ENCODE measurements around the gene HRK. TPM values are rescaled to one million over a fixed set of nuclear protein-coding genes. Genes with fewer than 3 reads are reported as not detected.

The HRK gene
- polyA plus RNA-seq, 3 donors: 0.15 TPM; not detected in 2

GRCh38 chr12:116880817-116881324, 370 bp downstream of the HRK start:
- peaks cover 75 to 86% (median 81%) of the 10 kb centered on the region in 3 donors for H3K27me3 Mint-ChIP-seq (ENCODE audit: low read depth in 3 of 3)
- intact Hi-C loops (cut with micrococcal nuclease): no loop called here
- H3K4me2 ChIP-seq (replicated peaks; ENCODE audit: extremely low read depth, low read length, poor library complexity, severe bottlenecking): peak overlapping the region; percentile 39

GRCh38 chr12:116880213-116880816, 926 bp downstream of the HRK start:
- intact Hi-C loops (cut with micrococcal nuclease): no loop called here
- no peak for DNase-seq
- peaks cover 0 to 24% (median 9%) of the 10 kb centered on the region in 7 donors for H3K9me3 Mint-ChIP-seq
- H3K27ac Mint-ChIP-seq: no peak overlapping the region
- Histone ChIP-seq H3K27ac (ENCODE audit: low read depth in 1 of 2, low read length in 2 of 2) (no peak overlapping the region), H3K79me2 (ENCODE audit: insufficient read depth, low read length) (no peaks in the 10 kb centered on the region), H3K4me1 (ENCODE audit: control insufficient read depth in 1 of 2, insufficient read depth in 2 of 2, low read length in 2 of 2) (peaks cover 0 to 38% of the 10 kb centered on the region in 2 donors), H3K4me3 (replicated peaks in 1 of 3; ENCODE audit: low read depth in 2 of 3, low read length in 3 of 3) (peak overlapping the region in 1 of 3 experiments; percentile 14), H3K4me2 (replicated peaks; ENCODE audit: extremely low read depth, low read length, poor library complexity, severe bottlenecking) (peak overlapping the region; percentile 39), H3K36me3 (replicated peaks in 1 of 2; ENCODE audit: control insufficient read depth in 1 of 2, insufficient read depth in 2 of 2, low read length in 2 of 2) (no peaks in the 10 kb centered on the region), H3K9ac (ENCODE audit: insufficient read depth, low read length, poor library complexity, severe bottlenecking) (no peak overlapping the region), H3K9me3 (replicated peaks in 1 of 2; ENCODE audit: control insufficient read depth in 1 of 2, insufficient read depth in 1 of 2, low read length in 2 of 2) (peaks cover 3 to 31% of the 10 kb centered on the region in 2 donors), H4K20me1 (ENCODE audit: insufficient read depth, low read length) (no peaks in the 10 kb centered on the region), H2AFZ (ENCODE audit: insufficient read depth, low read depth, low read length, poor library complexity, severe bottlenecking) (no peak overlapping the region), H3K27me3 (ENCODE audit: control insufficient read depth in 2 of 2, insufficient read depth in 2 of 2, low read length in 2 of 2) (peaks cover 67 to 84% of the 10 kb centered on the region in 2 donors)
- peaks cover 81 to 92% (median 86%) of the 10 kb centered on the region in 3 donors for H3K27me3 Mint-ChIP-seq (ENCODE audit: low read depth in 3 of 3)
- 4% methylated on average over 11 of the region's 21 CpGs for WGBS (ENCODE audit: insufficient coverage)
- H3K4me3 Mint-ChIP-seq: peak overlapping the region; percentile 17 to 90
- TF ChIP-seq, protein P1, sequence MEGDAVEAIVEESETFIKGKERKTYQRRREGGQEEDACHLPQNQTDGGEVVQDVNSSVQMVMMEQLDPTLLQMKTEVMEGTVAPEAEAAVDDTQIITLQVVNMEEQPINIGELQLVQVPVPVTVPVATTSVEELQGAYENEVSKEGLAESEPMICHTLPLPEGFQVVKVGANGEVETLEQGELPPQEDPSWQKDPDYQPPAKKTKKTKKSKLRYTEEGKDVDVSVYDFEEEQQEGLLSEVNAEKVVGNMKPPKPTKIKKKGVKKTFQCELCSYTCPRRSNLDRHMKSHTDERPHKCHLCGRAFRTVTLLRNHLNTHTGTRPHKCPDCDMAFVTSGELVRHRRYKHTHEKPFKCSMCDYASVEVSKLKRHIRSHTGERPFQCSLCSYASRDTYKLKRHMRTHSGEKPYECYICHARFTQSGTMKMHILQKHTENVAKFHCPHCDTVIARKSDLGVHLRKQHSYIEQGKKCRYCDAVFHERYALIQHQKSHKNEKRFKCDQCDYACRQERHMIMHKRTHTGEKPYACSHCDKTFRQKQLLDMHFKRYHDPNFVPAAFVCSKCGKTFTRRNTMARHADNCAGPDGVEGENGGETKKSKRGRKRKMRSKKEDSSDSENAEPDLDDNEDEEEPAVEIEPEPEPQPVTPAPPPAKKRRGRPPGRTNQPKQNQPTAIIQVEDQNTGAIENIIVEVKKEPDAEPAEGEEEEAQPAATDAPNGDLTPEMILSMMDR (IDR thresholded peaks at IDR 0.05): no peak
- peaks cover 0 to 7% of the 10 kb centered on the region in 2 donors for H3K36me3 Mint-ChIP-seq
- peaks cover 18% of the 10 kb centered on the region for H3K4me1 Mint-ChIP-seq

More at GRCh38 chr12:116880817-116881324, 370 bp downstream of the HRK start:
- Histone ChIP-seq H3K4me3 (replicated peaks in 1 of 3; ENCODE audit: low read depth in 2 of 3, low read length in 3 of 3) (peak overlapping the region in 1 of 3 experiments; percentile 14), H3K4me1 (ENCODE audit: control insufficient read depth in 1 of 2, insufficient read depth in 2 of 2, low read length in 2 of 2) (peaks cover 0 to 41% of the 10 kb centered on the region in 2 donors), H3K27me3 (ENCODE audit: control insufficient read depth in 2 of 2, insufficient read depth in 2 of 2, low read length in 2 of 2) (peaks cover 64 to 81% of the 10 kb centered on the region in 2 donors), H4K20me1 (ENCODE audit: insufficient read depth, low read length) (no peaks in the 10 kb centered on the region), H2AFZ (ENCODE audit: insufficient read depth, low read depth, low read length, poor library complexity, severe bottlenecking) (no peak overlapping the region), H3K27ac (ENCODE audit: low read depth in 1 of 2, low read length in 2 of 2) (no peak overlapping the region), H3K36me3 (replicated peaks in 1 of 2; ENCODE audit: control insufficient read depth in 1 of 2, insufficient read depth in 2 of 2, low read length in 2 of 2) (no peaks in the 10 kb centered on the region), H3K9ac (ENCODE audit: insufficient read depth, low read length, poor library complexity, severe bottlenecking) (no peak overlapping the region), H3K79me2 (ENCODE audit: insufficient read depth, low read length) (no peaks in the 10 kb centered on the region), H3K9me3 (replicated peaks in 1 of 2; ENCODE audit: control insufficient read depth in 1 of 2, insufficient read depth in 1 of 2, low read length in 2 of 2) (peaks cover 3 to 31% of the 10 kb centered on the region in 2 donors)
- peaks cover 0 to 28% (median 9%) of the 10 kb centered on the region in 7 donors for H3K9me3 Mint-ChIP-seq
- peak overlapping the region; percentile 17 to 90 for H3K4me3 Mint-ChIP-seq
- no peak overlapping the region for H3K27ac Mint-ChIP-seq
- TF ChIP-seq, protein P1 (IDR thresholded peaks at IDR 0.05): no peak
- H3K4me1 Mint-ChIP-seq: peaks cover 21% of the 10 kb centered on the region
- WGBS (ENCODE audit: insufficient coverage): under 1% methylated on average over 64 of the region's 65 CpGs
- H3K36me3 Mint-ChIP-seq: peaks cover 0 to 7% of the 10 kb centered on the region in 2 donors
- DNase-seq: no peak
